ENCODE measurements around the gene SEC22A.

- TF ChIP-seq CBX5 (IDR thresholded peaks at IDR 0.05; ENCODE audit: low read depth) (no peak), POLR2A (IDR thresholded peaks at IDR 0.05; ENCODE audit: low read depth, low read length) (no peak), CTCF (IDR thresholded peaks at IDR 0.05 in 2 of 3, conservative IDR thresholded peaks at IDR 0.05 in 1 of 3; ENCODE audit: control insufficient read depth in 2 of 3, extremely low read depth in 1 of 3, insufficient read depth in 1 of 3, low read depth in 3 of 3, low read length in 3 of 3) (peak in 2 of 3 experiments; percentile 16 to 18; a peak in 2 of 6 replicates), ZBED1 (IDR thresholded peaks at IDR 0.05; ENCODE audit: borderline replicate concordance) (no peak), REST (IDR thresholded peaks at IDR 0.05; ENCODE audit: low read depth, low read length) (no peak), CHD2 (IDR thresholded peaks at IDR 0.05; ENCODE audit: borderline replicate concordance, low read depth, low read length) (no peak)
Measured at GRCh38 chr3:123194552-123194951, 7.2 kb upstream of the SEC22A start.

Data from GM12878 (cell line).